ENCODE measurements around the gene TMPRSS3.

The TMPRSS3 gene

DNA sequence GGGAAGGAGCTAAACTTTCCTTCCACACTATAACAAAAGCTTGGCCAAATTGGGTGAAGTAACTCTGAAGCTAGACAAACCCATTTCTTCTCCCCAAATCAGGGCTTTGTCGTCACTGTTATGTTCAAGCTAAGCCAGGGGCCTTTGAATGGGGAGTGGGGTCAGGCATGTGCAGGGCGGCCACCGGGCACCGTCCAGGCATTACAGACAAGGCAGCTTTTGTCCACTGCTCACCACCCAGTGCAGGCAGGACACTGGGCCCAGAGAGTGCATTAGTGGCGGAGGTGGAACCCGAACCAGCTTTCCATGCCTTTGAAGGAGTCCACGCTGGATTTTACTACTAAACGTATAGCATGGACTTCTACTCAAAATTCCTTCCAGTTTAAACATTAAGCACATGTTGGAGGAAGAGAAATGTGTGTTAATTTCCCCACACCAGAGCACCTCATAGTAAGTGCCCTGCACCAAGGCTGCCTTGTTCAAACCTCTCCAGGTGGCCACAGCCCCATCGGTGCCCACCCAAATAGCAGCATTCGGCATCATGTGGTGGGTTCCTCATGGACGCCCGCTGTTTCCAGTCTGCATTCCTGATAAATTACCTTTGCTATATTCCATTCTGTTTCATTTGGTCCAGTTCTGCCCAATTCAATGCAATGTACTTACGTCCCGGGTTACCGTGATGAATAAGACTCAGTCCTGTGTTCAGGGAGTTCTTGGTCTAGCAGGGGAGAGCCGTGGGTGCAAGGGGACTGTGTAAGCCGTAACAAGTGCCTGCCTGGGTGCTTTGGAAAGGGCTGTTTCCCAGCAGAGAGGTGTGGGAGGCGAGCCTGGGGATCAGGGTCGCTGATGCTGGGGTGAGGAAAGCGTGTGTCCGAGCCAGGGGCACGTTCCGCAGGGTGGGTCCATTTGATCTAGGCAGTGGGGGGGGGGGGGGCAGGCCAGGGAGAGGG lies 9.5 kb upstream of the TMPRSS3 start:
- no peaks in the 10 kb centered on the region for H3K4me1 ChIP-seq (ENCODE audit: insufficient read depth, low read length)
- no peaks in the 10 kb centered on the region for H3K27me3 ChIP-seq (ENCODE audit: insufficient read depth, low read length)
- H3K9me3 ChIP-seq (ENCODE audit: insufficient read depth, low read depth, low read length) = no peaks in the 10 kb centered on the region
- H3K27ac ChIP-seq (ENCODE audit: low read length) = no peak overlapping the region
- no peak overlapping the region for H3K9ac ChIP-seq (ENCODE audit: low read depth, low read length)
- no peak overlapping the region for H3K4me3 ChIP-seq (ENCODE audit: low read length)
- no peaks in the 10 kb centered on the region for H3K36me3 ChIP-seq (ENCODE audit: insufficient read depth, low read depth, low read length)

DNA sequence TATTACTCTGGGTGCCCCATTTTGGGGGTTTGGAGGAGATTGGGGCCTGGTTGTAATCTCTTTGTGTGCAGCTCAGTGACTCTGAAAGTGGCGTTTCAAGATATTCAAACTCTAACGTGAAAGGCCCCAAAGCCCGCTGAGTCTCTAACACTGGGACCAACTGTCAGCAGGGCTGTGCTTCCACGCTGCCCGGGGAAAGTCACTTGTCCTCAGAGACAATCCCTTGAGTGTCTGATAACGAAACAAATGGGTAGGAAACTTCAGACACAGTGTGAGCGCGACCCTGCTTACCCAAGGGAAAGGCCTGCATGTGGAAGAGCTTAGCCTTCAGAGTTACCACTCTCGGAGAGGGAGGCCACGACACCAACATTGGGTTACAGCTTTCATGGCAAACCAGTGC lies 8.7 kb upstream of the TMPRSS3 start:
- no peaks in the 10 kb centered on the region for H3K4me1 ChIP-seq (ENCODE audit: insufficient read depth, low read length)
- H3K27me3 ChIP-seq (ENCODE audit: insufficient read depth, low read length) = no peaks in the 10 kb centered on the region
- no peak overlapping the region for H3K4me3 ChIP-seq (ENCODE audit: low read length)
- H3K9ac ChIP-seq (ENCODE audit: low read depth, low read length) = no peak overlapping the region
- no peak overlapping the region for H3K27ac ChIP-seq (ENCODE audit: low read length)
- H3K9me3 ChIP-seq (ENCODE audit: insufficient read depth, low read depth, low read length) = no peaks in the 10 kb centered on the region
- no peaks in the 10 kb centered on the region for H3K36me3 ChIP-seq (ENCODE audit: insufficient read depth, low read depth, low read length)

DNA sequence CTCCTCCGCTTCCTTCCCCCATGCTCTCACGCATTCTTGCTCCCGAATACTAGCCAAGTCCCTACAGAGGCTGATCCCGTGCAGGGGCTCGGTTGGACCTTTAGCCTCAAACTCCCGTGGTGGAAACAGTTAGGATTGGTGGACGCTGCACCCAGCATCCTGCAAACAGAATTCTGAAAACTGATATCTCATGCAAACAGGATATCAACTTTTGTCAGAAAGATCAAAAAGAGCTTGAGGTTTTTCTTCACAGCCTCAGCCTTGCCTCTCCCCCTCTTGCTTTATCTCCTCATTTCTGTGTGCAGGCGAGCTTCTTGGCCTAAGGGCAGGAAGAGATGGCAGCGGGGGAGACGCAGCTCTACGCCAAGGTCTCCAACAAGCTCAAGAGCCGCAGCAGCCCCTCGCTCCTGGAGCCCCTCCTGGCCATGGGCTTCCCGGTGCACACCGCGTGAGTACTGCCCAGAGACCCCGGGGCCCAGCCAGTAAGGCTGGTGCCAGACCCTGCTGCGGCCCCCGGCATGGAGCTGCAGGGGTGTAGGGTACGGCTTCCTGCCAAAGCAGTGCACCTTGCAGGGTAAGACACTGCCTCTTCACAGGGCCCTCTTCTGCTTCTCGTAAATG lies 7.9 kb upstream of the TMPRSS3 start, which contains the start of gene UBASH3A:
Gene UBASH3A (plus strand): TSS at position 292 of the 621 bp plus-strand sequence. CDS start 44 bp downstream, at position 336.
- H3K4me3 ChIP-seq (ENCODE audit: low read length) = no peak within 1 kb of the TSS
- H3K27ac ChIP-seq (ENCODE audit: low read length) = no peak within 1 kb of the TSS
- H3K9me3 ChIP-seq (ENCODE audit: insufficient read depth, low read depth, low read length) = no peaks in the 10 kb centered on the region
- no peaks in the 10 kb centered on the region for H3K36me3 ChIP-seq (ENCODE audit: insufficient read depth, low read depth, low read length)
- H3K27me3 ChIP-seq (ENCODE audit: insufficient read depth, low read length) = no peaks in the 10 kb centered on the region
- H3K4me1 ChIP-seq (ENCODE audit: insufficient read depth, low read length) = no peaks in the 10 kb centered on the region
- H3K9ac ChIP-seq (ENCODE audit: low read depth, low read length) = no peak within 1 kb of the TSS

DNA sequence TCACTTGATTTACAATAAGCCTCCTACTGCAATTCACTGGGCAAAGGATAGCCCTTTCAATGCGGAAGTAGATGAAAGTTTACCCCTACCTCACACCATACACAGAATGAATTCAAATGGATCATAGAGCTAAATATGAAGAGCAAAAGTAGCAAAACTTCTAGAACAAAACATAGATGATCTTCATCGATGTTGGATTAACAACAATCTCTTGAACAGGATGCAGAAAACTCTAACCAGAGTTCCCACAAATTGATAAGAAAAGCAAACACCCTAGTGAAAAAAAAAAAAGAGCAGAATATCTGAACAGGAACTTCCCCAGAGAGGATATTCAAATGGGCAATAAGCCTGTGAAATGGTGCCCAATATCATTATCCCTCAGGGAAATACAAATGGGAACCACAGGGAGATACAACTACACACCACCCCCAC lies 6.0 kb upstream of the TMPRSS3 start:
- Histone ChIP-seq H3K36me3 (ENCODE audit: insufficient read depth, low read depth, low read length) (no peaks in the 10 kb centered on the region), H3K27me3 (ENCODE audit: insufficient read depth, low read length) (no peaks in the 10 kb centered on the region), H3K4me1 (ENCODE audit: insufficient read depth, low read length) (no peaks in the 10 kb centered on the region)

DNA sequence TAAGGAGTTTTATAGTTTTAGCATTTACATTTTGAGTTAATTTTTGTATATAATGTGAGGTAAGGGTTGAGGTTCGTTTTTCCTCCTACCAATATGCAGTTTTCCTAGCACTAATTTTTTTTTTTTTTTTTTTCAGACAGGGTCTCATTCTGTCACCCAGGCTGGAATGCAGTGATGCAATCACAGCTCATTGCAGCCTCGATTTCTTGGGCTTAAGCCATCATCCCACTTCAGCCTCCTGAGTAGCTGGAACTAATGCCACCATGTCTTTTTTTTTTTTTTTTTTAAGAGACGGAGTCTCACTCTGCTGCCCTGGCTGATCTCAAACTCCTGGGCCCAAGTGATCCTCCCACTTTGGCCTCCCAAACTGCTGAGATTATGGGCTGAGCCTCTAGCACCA lies 5.3 kb upstream of the TMPRSS3 start:
- no peaks in the 10 kb centered on the region for H3K27me3 ChIP-seq (ENCODE audit: insufficient read depth, low read length)
- H3K4me1 ChIP-seq (ENCODE audit: insufficient read depth, low read length) = 0 out of 2 replicates have a peak, but pooled peaks cover under 1% of the 10 kb centered on the region
- H3K9ac ChIP-seq (ENCODE audit: low read depth, low read length) = no peak overlapping the region
- no peaks in the 10 kb centered on the region for H3K36me3 ChIP-seq (ENCODE audit: insufficient read depth, low read depth, low read length)
- H3K9me3 ChIP-seq (ENCODE audit: insufficient read depth, low read depth, low read length) = no peaks in the 10 kb centered on the region
- no peak overlapping the region for H3K4me3 ChIP-seq (ENCODE audit: low read length)
- H3K27ac ChIP-seq (ENCODE audit: low read length) = no peak overlapping the region

More for the DNA sequence above, 6.0 kb upstream of the TMPRSS3 start:
- Histone ChIP-seq H3K9me3 (ENCODE audit: insufficient read depth, low read depth, low read length) (no peaks in the 10 kb centered on the region), H3K4me3 (ENCODE audit: low read length) (no peak overlapping the region), H3K27ac (ENCODE audit: low read length) (no peak overlapping the region), H3K9ac (ENCODE audit: low read depth, low read length) (no peak overlapping the region)

DNA sequence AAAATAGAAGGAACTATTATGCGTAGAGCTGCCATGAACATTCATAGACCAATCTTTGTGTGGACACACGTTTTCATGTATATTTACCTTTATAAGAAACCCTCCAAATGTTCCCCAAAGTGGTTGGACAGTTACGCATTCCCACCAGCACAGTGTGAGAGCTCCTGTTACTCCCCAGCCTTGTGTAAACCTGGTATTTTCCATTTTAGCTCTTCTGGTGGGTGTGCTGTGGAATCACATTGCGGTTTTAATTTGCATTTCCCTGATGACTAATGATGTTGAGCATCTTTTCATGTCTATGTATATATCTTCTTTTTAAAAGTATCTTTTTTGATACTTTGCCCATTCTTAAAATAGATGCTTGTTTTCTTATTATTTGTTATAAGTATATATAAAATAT lies 4.7 kb upstream of the TMPRSS3 start:
- H3K27me3 ChIP-seq (ENCODE audit: insufficient read depth, low read length) = no peaks in the 10 kb centered on the region
- 0 out of 2 replicates have a peak, but pooled peaks cover 2% of the 10 kb centered on the region for H3K4me1 ChIP-seq (ENCODE audit: insufficient read depth, low read length)
- H3K9me3 ChIP-seq (ENCODE audit: insufficient read depth, low read depth, low read length) = no peaks in the 10 kb centered on the region
- no peaks in the 10 kb centered on the region for H3K36me3 ChIP-seq (ENCODE audit: insufficient read depth, low read depth, low read length)
- no peak overlapping the region for H3K27ac ChIP-seq (ENCODE audit: low read length)
- no peak overlapping the region for H3K9ac ChIP-seq (ENCODE audit: low read depth, low read length)
- no peak overlapping the region for H3K4me3 ChIP-seq (ENCODE audit: low read length)

DNA sequence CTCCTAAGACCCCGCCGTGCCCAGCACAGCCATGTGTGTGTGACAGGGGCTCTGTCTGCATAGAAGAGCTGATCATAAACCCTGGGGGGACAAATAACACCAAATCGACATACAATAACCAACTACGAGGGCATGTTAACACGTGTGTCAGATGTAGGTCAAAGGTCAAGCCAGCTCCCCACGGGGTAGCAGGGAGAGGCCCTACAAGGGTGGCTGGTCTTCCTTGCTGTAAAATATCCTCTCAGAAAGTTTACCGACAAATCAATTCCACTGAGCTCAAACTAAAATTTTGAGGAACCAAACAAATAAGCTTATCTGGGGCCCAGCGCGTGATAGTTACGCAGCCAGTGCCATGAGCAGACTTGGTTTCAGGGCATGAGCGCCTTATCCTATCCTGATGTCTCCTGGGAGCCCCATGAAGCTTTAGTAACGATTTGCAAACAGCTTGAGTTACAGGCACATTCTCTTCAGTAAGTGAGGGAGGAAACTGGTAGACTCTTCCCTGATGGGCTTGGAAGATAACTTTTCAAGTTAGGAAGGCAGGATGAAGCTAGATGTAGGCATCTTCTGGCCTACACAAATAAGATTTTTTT lies 2.7 kb upstream of the TMPRSS3 start:
- Histone ChIP-seq H3K9ac (ENCODE audit: low read depth, low read length) (no peak overlapping the region), H3K9me3 (ENCODE audit: insufficient read depth, low read depth, low read length) (no peaks in the 10 kb centered on the region), H3K4me3 (ENCODE audit: low read length) (no peak overlapping the region), H3K36me3 (ENCODE audit: insufficient read depth, low read depth, low read length) (no peaks in the 10 kb centered on the region), H3K27ac (ENCODE audit: low read length) (no peak overlapping the region), H3K4me1 (ENCODE audit: insufficient read depth, low read length) (0 out of 2 replicates have a peak, but pooled peaks cover 2% of the 10 kb centered on the region), H3K27me3 (ENCODE audit: insufficient read depth, low read length) (no peaks in the 10 kb centered on the region)

DNA sequence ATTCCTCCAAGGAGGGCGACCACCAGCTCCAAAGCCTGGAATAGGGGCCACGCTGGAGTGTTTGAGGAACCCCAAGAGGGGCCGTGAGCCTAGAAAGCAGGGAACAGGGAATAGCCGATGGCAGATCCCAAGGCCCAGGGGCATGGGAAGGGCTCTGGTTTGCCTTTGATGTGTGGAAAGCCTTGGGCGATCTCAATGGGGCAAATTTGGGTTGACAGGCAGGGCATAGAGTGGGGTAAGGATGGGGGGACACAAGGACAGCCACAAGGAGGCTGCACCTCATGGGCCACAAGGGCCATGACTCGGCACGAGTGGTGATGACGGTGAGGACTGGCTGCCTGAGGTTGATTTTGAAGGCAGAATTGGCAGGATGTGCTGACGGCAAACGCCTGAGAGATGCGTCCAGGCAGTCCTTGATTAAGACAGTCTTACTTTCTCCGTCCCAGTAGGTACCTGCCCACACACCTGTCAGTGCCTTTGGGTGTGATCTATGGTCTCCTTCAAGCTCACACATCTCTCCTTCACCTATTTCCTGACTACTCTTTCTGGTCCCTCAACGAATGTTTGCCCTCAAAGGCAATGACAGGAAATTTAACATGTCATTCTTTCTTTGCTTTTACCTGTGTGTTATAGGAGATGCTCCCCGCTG lies 2.0 kb upstream of the TMPRSS3 start:
- Histone ChIP-seq H3K4me1 (ENCODE audit: insufficient read depth, low read length) (0 out of 2 replicates have a peak, but pooled peaks cover 2% of the 10 kb centered on the region), H3K27ac (ENCODE audit: low read length) (no peak overlapping the region), H3K4me3 (ENCODE audit: low read length) (no peak overlapping the region), H3K27me3 (ENCODE audit: insufficient read depth, low read length) (no peaks in the 10 kb centered on the region), H3K9me3 (ENCODE audit: insufficient read depth, low read depth, low read length) (no peaks in the 10 kb centered on the region), H3K9ac (ENCODE audit: low read depth, low read length) (no peak overlapping the region), H3K36me3 (ENCODE audit: insufficient read depth, low read depth, low read length) (no peaks in the 10 kb centered on the region)

DNA sequence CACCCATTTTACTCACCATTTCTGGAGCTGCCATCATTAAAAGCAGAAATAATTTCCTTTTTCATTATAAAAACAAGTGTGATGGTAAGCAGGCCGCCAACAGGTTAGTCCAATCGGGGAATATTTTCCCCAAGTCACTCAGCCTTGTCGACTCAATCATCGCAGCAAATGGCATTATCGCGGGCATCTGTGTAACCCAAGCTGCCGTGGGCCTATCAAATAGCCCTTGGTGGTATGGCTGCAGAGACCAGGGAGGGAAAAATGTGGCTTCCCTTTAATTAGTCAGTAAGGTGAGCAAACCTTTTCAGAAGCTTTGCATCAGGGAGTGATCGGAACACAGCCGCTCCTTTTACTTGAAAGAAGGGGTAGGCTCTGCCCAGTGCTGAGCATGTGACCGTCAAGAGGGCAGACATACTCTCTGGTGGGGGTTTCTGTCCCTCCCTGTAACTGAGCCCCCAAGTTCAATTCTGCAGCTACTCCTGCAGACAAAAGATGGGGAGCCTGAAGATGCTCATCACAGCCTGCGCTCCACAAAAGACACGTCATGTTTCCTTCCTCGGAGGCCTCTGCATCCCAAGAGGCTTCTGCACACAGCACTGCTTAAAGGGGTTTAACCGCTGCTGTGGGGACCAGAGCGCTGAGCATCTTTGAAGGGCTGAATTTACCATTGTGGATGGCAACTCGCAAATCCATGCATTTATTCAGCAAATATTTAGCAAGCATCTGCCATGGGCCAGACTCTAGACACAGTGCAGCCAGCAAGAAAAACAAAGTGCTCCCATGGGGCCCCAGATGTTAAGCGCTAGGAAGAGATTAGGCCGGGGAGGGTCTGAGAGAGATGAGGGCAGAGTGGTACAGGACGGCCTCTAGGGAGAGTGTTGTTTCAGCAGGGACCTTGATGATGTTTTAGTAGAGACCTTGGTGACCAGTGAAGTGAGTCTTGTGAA lies 1.2 kb upstream of the TMPRSS3 start:
- Histone ChIP-seq H3K4me3 (ENCODE audit: low read length) (no peak overlapping the region), H3K36me3 (ENCODE audit: insufficient read depth, low read depth, low read length) (no peaks in the 10 kb centered on the region), H3K9me3 (ENCODE audit: insufficient read depth, low read depth, low read length) (no peaks in the 10 kb centered on the region), H3K27ac (ENCODE audit: low read length) (no peak overlapping the region), H3K4me1 (ENCODE audit: insufficient read depth, low read length) (0 out of 2 replicates have a peak, but pooled peaks cover 2% of the 10 kb centered on the region), H3K27me3 (ENCODE audit: insufficient read depth, low read length) (no peaks in the 10 kb centered on the region), H3K9ac (ENCODE audit: low read depth, low read length) (no peak overlapping the region)

DNA sequence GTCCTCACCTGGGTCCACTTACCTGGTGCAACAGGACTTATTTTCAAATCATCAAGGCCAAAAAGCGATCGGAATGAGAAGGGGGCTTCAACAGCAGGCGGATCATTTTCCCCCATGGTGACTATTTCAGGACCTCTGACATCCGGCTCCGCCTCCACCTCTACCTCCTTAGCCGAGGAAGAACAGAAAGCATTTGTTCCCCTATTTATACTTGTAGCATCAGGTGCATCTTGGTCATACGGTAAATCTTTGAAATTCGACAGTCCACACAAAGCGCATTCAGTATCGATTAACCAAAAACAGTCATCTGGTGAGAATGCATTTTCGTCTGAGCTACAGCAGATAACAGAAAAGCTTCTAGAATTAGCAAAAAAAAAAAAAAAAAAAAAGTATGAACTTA lies 550 bp downstream of the TMPRSS3 start:
- H3K9ac ChIP-seq (ENCODE audit: low read depth, low read length) = no peak overlapping the region
- H3K27ac ChIP-seq (ENCODE audit: low read length) = no peak overlapping the region
- no peaks in the 10 kb centered on the region for H3K36me3 ChIP-seq (ENCODE audit: insufficient read depth, low read depth, low read length)
- H3K4me1 ChIP-seq (ENCODE audit: insufficient read depth, low read length) = 0 out of 2 replicates have a peak, but pooled peaks cover 2% of the 10 kb centered on the region
- H3K9me3 ChIP-seq (ENCODE audit: insufficient read depth, low read depth, low read length) = no peaks in the 10 kb centered on the region
- no peak overlapping the region for H3K4me3 ChIP-seq (ENCODE audit: low read length)
- no peaks in the 10 kb centered on the region for H3K27me3 ChIP-seq (ENCODE audit: insufficient read depth, low read length)
